ENCODE results near the gene RPS5.
"Not testable (repeated sequence)": the region's sequence is repeated elsewhere in the genome, so short reads cannot be mapped to it uniquely, and the experiment has no call there.

Gene RPS5

DNA sequence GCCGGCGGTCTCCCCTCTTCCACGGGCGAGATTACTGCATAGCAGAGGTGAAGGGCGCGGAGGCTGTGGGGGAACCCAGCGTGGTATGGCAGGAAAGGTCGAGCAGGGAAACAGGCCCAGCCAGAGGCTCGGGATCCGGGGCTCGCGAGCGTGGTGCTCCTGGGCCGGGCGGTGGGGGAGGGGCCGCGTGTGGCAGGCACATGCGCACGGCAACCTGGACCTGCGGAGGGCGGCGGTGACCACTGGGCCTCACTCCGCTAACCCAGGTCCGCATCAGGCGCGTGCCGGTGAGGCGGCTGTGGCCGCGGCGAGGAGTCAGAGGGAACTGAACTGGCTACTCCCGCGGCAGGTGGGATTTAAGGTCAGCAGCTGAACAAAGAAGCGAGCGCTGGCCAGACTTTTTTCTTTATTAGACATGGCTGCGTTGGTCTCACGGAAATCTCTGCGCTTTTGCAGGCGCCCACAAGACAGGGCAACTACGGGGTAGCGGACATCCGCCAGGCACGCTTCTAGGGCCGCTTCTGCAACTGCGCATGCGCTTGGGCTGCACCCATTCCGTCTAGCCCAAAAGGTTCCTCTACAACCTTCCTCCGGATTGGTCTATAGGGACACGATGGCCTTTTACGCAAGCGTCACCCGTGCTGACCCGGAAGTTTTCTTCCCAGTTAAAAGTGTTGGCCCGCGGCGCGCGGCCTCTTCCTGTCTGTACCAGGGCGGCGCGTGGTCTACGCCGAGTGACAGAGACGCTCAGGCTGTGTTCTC, at the start of gene RPS5:
TSS of gene RPS5 (plus strand) at position 694 of the 762 bp plus-strand sequence. CDS start 869 bp downstream, outside the sequence.
- DNase-seq = peak; percentile 99

GRCh38 chr19:58338336-58338735, 48.7 kb upstream of the RPS5 start:
- no peak for DNase-seq

DNA sequence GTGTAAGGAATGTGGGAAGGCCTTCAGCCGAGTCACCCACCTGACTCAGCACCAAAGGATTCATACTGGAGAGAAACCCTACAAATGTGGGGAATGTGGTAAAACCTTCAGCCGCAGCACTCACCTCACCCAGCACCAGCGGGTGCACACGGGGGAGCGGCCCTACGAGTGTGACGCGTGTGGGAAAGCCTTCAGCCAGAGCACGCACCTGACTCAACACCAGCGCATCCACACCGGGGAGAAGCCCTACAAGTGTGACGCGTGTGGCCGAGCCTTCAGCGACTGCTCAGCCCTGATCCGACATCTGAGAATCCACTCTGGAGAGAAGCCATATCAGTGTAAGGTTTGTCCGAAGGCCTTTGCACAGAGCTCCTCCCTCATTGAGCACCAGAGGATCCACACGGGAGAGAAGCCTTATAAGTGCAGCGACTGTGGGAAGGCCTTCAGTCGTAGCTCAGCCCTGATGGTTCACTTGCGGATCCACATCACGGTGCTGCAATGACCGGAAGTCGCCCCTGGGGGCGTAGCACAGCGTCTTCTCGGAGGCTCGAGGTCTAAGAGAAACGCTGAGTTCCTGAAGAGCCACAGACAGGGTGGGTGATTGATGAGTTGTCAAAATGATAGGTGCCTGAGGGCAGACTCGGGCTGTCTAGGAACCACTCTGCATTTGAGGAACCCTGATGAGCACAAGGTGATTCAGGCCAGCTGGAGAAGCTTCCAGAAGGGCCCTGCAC, 48.1 kb upstream of the RPS5 start:
- no peak for DNase-seq

DNA sequence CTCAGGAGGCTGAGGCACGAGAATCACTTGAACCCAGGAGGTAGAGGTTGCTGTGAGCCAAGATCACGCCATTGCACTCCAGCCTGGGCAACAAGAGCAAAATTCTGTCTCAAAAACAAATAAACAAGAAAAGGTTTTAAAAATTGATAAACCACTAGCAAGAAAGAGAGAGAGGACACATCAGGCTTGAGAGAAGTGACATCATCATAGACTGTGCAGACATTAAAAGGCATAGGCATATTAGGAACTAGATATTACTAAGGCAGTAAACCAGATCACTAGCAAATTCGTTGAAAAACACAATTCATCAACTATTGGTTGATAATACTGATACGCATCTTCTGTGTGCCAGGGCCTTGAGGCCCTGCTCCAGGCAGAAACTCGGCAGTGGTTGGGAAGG, 41.5 kb upstream of the RPS5 start:
- no peak for DNase-seq

DNA sequence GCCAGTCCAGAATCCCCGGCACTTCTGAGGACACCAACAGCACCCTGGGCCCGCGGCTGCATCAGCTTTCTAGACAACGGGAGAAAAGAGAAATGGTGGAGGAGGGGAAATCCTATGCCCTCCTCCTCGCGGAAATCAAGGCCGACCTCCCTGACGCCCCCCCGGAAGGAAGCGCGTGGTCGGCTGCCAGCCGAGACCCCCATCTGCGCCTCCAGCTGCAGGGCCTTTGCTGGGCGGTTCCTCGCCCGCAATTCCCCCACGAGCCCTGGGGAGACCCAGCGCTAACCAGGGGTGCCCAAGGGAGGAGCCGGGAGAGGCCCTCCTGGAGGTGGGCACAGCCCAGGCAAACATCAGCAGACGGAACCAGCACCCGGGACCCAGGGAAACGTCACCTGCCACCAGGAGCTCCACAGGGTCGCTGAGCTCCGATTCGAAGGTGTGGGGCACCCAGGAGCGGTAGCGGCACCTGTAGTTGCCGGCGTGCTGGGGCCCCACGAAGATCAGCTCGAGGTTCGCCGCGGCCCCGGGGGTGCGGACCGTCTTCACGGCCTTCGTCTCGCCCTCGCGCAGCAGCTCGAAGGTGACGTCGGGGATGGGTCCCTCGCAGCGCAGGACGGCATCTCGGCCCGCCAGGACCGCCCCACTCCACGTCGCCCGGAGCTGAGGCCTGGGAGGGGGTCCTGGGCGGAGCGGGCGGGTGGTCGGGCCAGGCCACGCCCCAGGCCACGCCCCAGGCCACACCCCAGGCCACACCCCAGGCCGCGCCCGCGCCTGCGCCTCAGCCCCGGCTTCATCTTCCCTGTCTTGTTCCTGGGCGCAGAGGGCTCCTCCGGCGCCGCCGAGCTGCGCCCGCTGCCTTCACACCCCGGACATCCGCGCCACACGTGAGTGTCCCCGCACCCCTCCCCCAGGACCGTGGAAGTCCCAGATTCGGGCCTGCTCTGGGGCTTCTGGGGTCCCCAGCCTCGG, 39.8 kb upstream of the RPS5 start:
- DNase-seq = no peak

GRCh38 chr19:58348080-58348479, 39.0 kb upstream of the RPS5 start:
- DNase-seq = not testable (repeated sequence)

DNA sequence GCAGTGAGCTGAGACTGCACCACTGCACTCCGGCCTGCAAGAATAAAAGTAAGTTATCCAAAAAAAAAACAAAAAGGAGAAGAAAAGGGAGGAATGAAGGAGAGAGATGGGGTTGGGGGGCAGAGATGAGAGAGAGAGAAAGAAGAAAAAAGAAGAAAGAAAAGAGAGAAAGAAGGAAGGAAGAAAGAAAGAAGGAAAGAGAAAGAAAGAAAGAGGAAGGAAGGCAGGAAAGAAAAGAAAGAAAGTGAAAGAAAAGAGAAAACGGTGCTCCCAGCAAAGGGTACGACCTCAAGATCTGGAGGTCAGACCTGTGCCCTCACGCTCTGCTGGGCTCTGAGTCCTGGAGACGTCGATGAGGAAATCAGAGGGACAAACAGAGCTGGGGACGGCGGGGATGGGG, 37.5 kb upstream of the RPS5 start:
- DNase-seq = no peak

DNA sequence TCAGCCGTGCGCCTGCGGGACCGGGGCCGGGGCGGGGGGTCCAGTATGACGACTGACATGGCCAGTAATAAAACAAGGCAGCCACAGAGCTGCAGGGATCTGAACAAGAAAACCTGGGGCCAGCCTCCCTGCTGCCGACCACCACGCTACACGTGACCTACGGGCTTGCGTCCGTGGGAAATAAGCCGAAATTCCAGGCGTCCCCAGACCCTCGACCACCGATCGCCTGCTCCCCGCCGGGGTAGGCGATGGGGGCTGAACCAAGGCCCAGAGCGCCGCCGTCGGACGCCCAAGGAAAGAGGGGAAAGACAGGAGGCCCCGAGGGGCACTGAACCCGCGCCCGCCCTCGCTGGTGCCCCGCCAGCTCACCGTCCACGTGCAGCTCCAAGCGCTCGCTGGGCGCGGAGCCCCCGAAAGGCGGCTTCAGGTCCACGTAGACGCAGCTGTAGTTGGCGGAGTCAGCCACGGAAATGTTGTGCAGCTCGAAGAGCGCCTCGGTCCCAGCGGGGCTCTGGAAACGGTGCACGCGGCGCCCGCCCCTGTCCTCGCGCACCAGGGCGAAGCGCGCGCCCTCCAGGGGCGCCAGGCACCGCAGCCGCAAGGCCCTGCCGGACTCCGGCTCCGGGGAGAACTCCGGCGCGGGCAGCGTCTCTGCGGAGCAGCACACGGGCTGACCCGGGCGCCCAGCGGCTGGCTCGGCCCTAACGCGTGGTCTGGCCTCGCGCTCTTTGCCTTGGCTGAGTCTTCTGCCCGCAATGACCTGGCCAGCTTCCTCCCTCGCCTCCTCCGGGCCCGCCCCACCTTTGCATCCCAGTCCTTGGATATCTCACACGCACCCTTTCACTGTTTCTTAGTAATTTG, 36.8 kb upstream of the RPS5 start:
- no peak for DNase-seq

- no peak for DNase-seq
Observed at GRCh38 chr19:58350871-58351557, 36.1 kb upstream of the RPS5 start.

- no peak for DNase-seq
Observed at GRCh38 chr19:58351558-58351878, 35.6 kb upstream of the RPS5 start.

- DNase-seq = no peak
Observed at GRCh38 chr19:58351990-58352755, 34.9 kb upstream of the RPS5 start.

DNA sequence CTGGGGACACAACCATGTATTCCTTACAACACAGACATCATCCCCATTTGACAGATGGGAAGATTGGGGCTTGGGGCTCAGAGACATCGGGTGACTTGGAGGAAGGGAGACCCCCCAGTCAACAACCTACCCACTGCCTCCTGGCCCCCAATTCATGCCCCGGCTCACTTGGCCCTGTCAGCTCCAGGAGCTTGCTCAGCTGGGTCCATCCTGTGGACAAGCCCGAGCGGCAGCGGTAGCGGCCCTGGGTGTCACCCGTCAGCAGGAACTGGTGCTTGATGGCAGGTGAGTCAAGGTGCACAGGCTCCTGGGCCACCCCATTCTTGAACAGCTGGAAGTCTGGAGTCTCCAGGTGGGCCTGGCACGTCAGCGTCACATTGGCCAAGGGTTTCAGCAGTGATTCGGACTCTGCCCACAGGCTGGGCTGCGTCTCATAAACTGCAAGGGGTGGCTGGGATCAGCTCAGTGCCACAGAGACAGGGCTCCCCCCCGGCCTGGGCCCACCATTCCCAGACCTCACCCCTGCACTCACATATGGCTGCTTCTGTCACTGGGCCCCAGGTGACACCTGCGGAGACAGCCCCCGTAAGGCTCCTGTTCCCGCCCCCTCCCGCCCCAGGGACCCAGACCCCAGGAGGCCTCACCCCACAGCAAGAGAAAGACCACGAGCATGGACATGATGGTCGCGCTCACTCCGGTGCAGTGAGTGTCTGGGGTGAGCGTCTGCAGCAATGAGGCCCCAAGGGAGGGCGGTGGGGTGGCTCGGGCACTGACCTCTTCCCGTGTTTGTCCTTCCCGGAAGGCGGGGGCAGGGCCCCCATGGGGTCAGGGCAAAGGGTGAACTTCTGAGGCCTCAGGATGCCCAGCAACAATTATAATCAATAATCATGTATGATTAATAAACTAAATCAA, 34.1 kb upstream of the RPS5 start, which contains the start of gene A1BG:
TSS of gene A1BG (minus strand) at position 733 of the 912 bp plus-strand sequence. CDS start at position 678, 55 bp downstream.
- no peak for DNase-seq

DNA sequence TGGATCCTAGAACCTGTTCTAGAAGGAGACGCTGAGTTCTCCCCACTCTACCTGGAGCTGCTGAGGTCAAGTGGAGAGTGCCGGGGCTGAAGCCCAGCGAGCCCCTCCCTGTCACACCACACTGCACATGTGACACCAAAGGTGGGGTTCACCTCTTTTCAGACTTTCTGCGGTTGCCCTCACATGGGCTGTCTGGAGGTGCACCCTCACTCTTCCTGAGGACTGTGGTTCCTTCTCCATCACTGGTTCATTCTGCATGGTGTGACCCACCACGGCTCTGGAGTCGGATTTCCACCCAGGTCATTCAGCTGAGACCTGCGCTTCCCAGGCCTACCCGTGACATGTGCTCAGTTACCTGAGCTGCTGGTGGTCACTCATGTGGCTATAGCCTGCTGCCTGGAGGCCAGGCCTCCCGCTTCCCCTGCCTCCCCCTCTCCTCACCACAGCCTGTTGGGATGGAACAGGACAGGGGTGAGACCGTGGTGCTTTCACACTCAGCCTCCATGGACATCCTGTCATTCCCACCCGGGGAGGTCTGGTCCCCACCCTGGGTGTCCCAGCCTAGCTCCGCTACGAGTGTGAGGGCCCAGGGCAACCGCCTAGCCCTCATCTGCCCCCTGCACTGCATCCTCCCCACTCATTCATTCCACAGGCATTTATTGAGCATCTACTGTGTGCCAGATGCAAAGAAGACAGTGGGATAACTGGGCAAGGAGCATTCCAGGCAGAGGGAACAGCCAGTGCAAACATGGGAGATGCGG, 33.2 kb upstream of the RPS5 start:
- DNase-seq = no peak

DNA sequence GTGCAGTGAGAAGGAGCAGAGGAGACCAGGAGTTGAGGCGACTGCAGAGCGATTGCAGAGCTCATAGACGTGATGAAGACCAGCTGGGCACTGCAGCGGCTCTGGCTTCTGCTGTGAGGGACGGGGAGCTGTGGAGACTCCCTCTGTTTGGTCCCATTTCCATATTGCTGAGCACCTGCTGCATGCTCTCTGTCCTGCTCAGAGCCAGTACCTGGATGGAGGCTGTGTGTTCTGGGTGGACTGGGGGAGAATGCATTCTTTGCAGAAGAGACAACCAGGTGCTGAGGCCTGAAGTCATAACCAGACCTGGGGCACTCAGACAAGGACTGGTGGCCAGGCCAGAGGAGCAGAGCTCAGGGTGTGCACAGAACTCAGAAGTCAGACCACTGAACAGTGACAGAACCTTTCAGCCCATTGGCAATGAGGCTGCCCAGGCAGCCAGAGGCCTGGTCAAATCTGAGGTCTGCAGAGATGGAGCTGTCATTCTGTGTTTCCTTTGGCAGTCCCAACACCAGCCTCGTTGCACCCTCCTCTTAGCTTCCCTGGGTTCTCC, 32.5 kb upstream of the RPS5 start:
- no peak for DNase-seq

DNA sequence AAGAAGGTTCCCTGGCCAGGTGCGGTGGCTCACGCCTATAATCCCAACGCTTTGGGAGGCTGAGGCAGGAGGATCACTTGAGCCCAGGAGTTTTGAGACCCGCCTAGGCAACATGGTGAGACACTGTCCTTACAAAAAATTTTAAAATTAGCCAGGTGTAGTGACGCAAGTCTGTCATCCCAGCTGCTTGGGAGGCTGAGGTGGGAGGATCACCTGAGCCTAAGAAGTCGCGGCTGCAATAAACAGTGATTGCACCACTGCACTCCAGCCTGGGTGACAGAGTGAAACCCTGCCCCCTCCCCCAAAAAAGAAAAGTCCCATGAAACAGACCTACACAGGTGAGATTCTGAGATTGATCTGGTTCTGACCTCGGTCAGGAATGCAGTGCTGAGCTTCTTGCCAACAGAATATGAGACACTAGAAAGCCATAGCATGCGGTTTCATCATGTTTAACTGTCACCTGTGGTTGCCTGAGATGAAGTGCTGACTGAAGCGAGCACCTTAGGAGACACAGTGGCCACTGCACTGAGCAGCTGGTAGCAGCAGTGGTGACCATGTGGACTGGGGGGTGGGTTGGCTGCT, 31.8 kb upstream of the RPS5 start:
- DNase-seq = no peak

- DNase-seq = peak; percentile 13
Observed at GRCh38 chr19:58355908-58356765, 30.9 kb upstream of the RPS5 start.

Measured in hematopoietic multipotent progenitor cell treated with erythropoietin and hydrocortisone succinate and interleukin-3 and kit ligand, for 8 days (in vitro differentiated cells).